K562 (cell line): ENCODE results near the gene THAP5. TPM values are rescaled to one million over a fixed set of nuclear protein-coding genes. Genes with fewer than 3 reads are reported as not detected.

Source experiments
- BACH1 ChIP-seq: fragments of 200-800 bp; sonication (Bioruptor generic); IDR thresholded peaks from 2 replicates; pipeline ENCODE4 v1.6.1; 2016; ENCODE audit warnings: missing genetic modification characterization, missing compliant biosample characterization
- CHD2 ChIP-seq: IDR thresholded peaks from 2 replicates; pipeline ENCODE4 v1.6.1; 2011; ENCODE audit warnings: low read depth, low read length
- KLF1 ChIP-seq: fragments of 450-650 bp; IDR thresholded peaks from 2 replicates; pipeline ENCODE4 v1.6.1; 2016; ENCODE audit warnings: missing genetic modification characterization, missing compliant biosample characterization
- L3MBTL2 ChIP-seq: fragments of 450-650 bp; IDR thresholded peaks from 2 replicates; pipeline ENCODE4 v1.6.1; 2016; ENCODE audit warnings: mild to moderate bottlenecking, moderate library complexity
- MTA3 ChIP-seq: fragments of 450-650 bp; formaldehyde crosslinking; IDR thresholded peaks from 2 replicates; pipeline ENCODE4 v1.6.1; 2017; ENCODE audit warnings: mild to moderate bottlenecking, borderline replicate concordance
- MXI1 ChIP-seq: IDR thresholded peaks from 2 replicates; pipeline ENCODE4 v1.6.1; 2011; ENCODE audit warnings: low read depth, mild to moderate bottlenecking, improper control_type of control experiment, low read length
- PHB ChIP-seq: fragments of 250-450 bp; sonication (Bioruptor Pico); IDR thresholded peaks from 2 replicates; pipeline ENCODE4 v1.5.0; 2021
- SMAD4 ChIP-seq: fragments of 250-450 bp; sonication (Bioruptor Pico); conservative IDR thresholded peaks from 2 replicates; pipeline ENCODE4 v1.8.0; 2021; ENCODE audit warnings: inconsistent platforms, mild to moderate bottlenecking, moderate library complexity
- TAF1 ChIP-seq: IDR thresholded peaks from 2 replicates; pipeline ENCODE4 v1.6.1; 2011; ENCODE audit warnings: mild to moderate bottlenecking, low read length, moderate library complexity; ENCODE audit not compliant: insufficient read depth, control insufficient read depth, severe bottlenecking; ENCODE audit errors: extremely low read depth
- USF1 ChIP-seq: sonication (generic); formaldehyde crosslinking; IDR thresholded peaks from 2 replicates; pipeline ENCODE4 v1.9.0; 2022; ENCODE audit warnings: mild to moderate bottlenecking, missing genetic modification reagents
- ZBED1 ChIP-seq: IDR thresholded peaks from 2 replicates; pipeline ENCODE4 v1.6.1; 2014
- ZBTB11 ChIP-seq, 3 experiments: fragments of 200-800 bp in 1 of 3; fragments of 250-450 bp in 1 of 3; fragments of 450-650 bp in 1 of 3; sonication (Bioruptor Pico) in 1 of 3; sonication (Bioruptor generic) in 1 of 3; formaldehyde crosslinking in 1 of 3; IDR thresholded peaks; 2 replicates each; pipeline versions ENCODE4 v1.6.1 to v1.8.0; 2016 to 2022; ENCODE audit warnings: mild to moderate bottlenecking in 2 of 3, missing genetic modification characterization in 2 of 3, missing compliant biosample characterization in 1 of 3, moderate library complexity in 1 of 3
- polyA plus RNA-seq, 8 experiments: library from polyadenylated mRNA; depleted of rRNA in 4 of 8; stranded (reverse) in 5 of 8; unstranded in 3 of 8; fragments of >200 nt; fragmentation: Nextera tagmentation in 2 of 8; fragmentation: Illumina TruSeq in 1 of 8; extraction: Ambion mirVana in 2 of 8; extraction: Trizol in 1 of 8; gene quantifications; 2 replicates each; pipeline versions ENCODE4 v1.2.1 to v1.2.3, GENCODE V29; 2011 to 2014; ENCODE audit warnings: inconsistent platforms in 1 of 8, missing spikeins in 1 of 8
- total RNA-seq, 7 experiments: library from RNA; depleted of rRNA in 6 of 7; stranded (reverse); fragments of >200 nt in 6 of 7; fragmentation: Illumina TruSeq in 2 of 7; extraction: Trizol in 2 of 7; gene quantifications; 2 replicates each; pipeline versions ENCODE4 v1.2.1 to v1.2.3, GENCODE V29; 2011 to 2021; ENCODE audit warnings: low replicate concordance in 1 of 7
- TF ChIP-seq, protein P1 (sequence below): fragments of 200-800 bp; sonication (Bioruptor generic); IDR thresholded peaks from 2 replicates; pipeline ENCODE4 v1.6.1; 2017; ENCODE audit warnings: missing genetic modification characterization, missing compliant biosample characterization
- TF ChIP-seq, protein P2 (sequence below): fragments of 250-450 bp; sonication (Bioruptor Pico); IDR thresholded peaks from 2 replicates; pipeline ENCODE4 v1.5.0; 2020; ENCODE audit warnings: mild to moderate bottlenecking
- TF ChIP-seq, protein P3 (sequence below): sonication (generic); formaldehyde crosslinking; IDR thresholded peaks from 2 replicates; pipeline ENCODE4 v1.8.1; 2023; ENCODE audit warnings: mild to moderate bottlenecking, missing genetic modification reagents
- TF ChIP-seq, protein P4 (sequence below), 2 experiments: fragments of 250-450 bp in 1 of 2; fragments of 450-650 bp in 1 of 2; sonication (Bioruptor Pico) in 1 of 2; IDR thresholded peaks; 2 replicates each; pipeline versions ENCODE4 v1.6.1 to v1.8.0; 2016 to 2021; ENCODE audit warnings: mild to moderate bottlenecking in 2 of 2, moderate library complexity in 2 of 2, missing compliant biosample characterization in 1 of 2, missing genetic modification characterization in 1 of 2

THAP5 gene
- total and polyA plus RNA-seq, 9 of the 15 experiments (the other 6 are each of a cell fraction or from before 2014, with no cell fraction given): 16.5 to 58.1 (median 28.2) TPM

GRCh38 chr7:108569381-108570145, at the start of gene THAP5, which contains the start of gene DNAJB9 (continued):
- TF ChIP-seq, protein P1, sequence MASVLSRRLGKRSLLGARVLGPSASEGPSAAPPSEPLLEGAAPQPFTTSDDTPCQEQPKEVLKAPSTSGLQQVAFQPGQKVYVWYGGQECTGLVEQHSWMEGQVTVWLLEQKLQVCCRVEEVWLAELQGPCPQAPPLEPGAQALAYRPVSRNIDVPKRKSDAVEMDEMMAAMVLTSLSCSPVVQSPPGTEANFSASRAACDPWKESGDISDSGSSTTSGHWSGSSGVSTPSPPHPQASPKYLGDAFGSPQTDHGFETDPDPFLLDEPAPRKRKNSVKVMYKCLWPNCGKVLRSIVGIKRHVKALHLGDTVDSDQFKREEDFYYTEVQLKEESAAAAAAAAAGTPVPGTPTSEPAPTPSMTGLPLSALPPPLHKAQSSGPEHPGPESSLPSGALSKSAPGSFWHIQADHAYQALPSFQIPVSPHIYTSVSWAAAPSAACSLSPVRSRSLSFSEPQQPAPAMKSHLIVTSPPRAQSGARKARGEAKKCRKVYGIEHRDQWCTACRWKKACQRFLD (CRISPR knock-in tag): peak; percentile 51; the same call in 1 of the 2 replicates
- TF ChIP-seq, protein P2, sequence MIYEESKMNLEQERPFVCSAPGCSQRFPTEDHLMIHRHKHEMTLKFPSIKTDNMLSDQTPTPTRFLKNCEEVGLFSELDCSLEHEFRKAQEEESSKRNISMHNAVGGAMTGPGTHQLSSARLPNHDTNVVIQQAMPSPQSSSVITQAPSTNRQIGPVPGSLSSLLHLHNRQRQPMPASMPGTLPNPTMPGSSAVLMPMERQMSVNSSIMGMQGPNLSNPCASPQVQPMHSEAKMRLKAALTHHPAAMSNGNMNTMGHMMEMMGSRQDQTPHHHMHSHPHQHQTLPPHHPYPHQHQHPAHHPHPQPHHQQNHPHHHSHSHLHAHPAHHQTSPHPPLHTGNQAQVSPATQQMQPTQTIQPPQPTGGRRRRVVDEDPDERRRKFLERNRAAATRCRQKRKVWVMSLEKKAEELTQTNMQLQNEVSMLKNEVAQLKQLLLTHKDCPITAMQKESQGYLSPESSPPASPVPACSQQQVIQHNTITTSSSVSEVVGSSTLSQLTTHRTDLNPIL (CRISPR knock-in tag): peak; percentile 12; the same call in 1 of the 2 replicates
- TF ChIP-seq, protein P3, sequence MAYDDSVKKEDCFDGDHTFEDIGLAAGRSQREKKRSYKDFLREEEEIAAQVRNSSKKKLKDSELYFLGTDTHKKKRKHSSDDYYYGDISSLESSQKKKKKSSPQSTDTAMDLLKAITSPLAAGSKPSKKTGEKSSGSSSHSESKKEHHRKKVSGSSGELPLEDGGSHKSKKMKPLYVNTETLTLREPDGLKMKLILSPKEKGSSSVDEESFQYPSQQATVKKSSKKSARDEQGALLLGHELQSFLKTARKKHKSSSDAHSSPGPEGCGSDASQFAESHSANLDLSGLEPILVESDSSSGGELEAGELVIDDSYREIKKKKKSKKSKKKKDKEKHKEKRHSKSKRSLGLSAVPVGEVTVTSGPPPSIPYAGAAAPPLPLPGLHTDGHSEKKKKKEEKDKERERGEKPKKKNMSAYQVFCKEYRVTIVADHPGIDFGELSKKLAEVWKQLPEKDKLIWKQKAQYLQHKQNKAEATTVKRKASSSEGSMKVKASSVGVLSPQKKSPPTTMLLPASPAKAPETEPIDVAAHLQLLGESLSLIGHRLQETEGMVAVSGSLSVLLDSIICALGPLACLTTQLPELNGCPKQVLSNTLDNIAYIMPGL: peak; percentile 87; the same call in 1 of the 2 replicates
- TF ChIP-seq TAF1: peak; percentile 93
- TF ChIP-seq KLF1 (tag): no peak
- 0 out of 6 replicates have a peak, but pooled peaks of 1 of the 3 experiments have one; percentile 47 for TF ChIP-seq ZBTB11 (CRISPR knock-in tag; IDR thresholded peaks at IDR 0.05)
- no peak for TF ChIP-seq ZBED1
- TF ChIP-seq USF1 (CRISPR knock-in tag): peak; percentile 100
- peak; percentile 60 for TF ChIP-seq CHD2
- TF ChIP-seq PHB: peak; percentile 96
- no peak for TF ChIP-seq BACH1 (tag)
- TF ChIP-seq, protein P4, sequence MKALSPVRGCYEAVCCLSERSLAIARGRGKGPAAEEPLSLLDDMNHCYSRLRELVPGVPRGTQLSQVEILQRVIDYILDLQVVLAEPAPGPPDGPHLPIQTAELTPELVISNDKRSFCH (CRISPR knock-in tag; IDR thresholded peaks at IDR 0.05): no peak
- TF ChIP-seq, protein P4 (tag; IDR thresholded peaks at IDR 0.05): no peak; the same call in 1 of the 2 replicates
- TF ChIP-seq SMAD4 (CRISPR knock-in tag): peak; percentile 36; the same call in 1 of the 2 replicates
- peak; percentile 75 for TF ChIP-seq MTA3
- TF ChIP-seq L3MBTL2: peak; percentile 100
- TF ChIP-seq MXI1: peak; percentile 96
